Transverse colon (tissue), 3 donors: ENCODE results near the gene RERE.

Experiments
- POLR2A ChIP-seq: fragments of 450-650 bp; IDR thresholded peaks from one replicate; pipeline ENCODE4 v1.6.1; 2016; ENCODE audit warnings: antibody characterized with exemption, mild to moderate bottlenecking, moderate library complexity
- TF ChIP-seq, protein P1 (sequence below), 5 experiments: fragments of 200-600 bp in 3 of 5; fragments of 450-650 bp in 2 of 5; sonication (generic) in 3 of 5; IDR thresholded peaks; 1 replicate in 2 of 5; 2 replicates in 3 of 5; pipeline ENCODE4 v1.5.1; 2016 to 2017; ENCODE audit warnings: antibody characterized with exemption in 5 of 5, inconsistent platforms in 3 of 5, mild to moderate bottlenecking in 2 of 5, moderate library complexity in 1 of 5

DNA sequence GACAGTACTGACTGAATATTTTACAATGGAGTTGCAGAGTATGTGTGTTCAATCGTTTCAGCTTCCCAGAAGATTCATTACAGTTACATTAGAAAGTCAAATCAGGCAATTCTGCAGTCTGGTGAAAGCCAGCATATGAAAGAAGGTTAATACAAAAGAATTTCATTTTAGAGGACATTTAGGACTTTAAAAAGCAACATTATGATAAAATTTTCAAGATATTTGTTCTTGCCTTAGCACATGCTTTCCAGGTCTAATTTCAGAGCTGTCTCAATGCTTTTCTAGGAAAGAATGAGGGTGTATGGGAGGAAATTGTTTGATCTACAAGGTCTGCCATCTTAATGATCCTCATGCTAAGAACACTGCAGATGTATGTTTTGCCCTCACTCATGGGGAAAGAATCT lies 63.2 kb downstream of the RERE start:
- TF ChIP-seq, protein P1, sequence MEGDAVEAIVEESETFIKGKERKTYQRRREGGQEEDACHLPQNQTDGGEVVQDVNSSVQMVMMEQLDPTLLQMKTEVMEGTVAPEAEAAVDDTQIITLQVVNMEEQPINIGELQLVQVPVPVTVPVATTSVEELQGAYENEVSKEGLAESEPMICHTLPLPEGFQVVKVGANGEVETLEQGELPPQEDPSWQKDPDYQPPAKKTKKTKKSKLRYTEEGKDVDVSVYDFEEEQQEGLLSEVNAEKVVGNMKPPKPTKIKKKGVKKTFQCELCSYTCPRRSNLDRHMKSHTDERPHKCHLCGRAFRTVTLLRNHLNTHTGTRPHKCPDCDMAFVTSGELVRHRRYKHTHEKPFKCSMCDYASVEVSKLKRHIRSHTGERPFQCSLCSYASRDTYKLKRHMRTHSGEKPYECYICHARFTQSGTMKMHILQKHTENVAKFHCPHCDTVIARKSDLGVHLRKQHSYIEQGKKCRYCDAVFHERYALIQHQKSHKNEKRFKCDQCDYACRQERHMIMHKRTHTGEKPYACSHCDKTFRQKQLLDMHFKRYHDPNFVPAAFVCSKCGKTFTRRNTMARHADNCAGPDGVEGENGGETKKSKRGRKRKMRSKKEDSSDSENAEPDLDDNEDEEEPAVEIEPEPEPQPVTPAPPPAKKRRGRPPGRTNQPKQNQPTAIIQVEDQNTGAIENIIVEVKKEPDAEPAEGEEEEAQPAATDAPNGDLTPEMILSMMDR (IDR thresholded peaks at IDR 0.05), result no peak
- TF ChIP-seq POLR2A, result no peak
